ENCODE results near the gene KRTAP4-3.
"Not testable (repeated sequence)": the region's sequence is repeated elsewhere in the genome, so short reads cannot be mapped to it uniquely, and the experiment has no call there.

Gene KRTAP4-3

DNA sequence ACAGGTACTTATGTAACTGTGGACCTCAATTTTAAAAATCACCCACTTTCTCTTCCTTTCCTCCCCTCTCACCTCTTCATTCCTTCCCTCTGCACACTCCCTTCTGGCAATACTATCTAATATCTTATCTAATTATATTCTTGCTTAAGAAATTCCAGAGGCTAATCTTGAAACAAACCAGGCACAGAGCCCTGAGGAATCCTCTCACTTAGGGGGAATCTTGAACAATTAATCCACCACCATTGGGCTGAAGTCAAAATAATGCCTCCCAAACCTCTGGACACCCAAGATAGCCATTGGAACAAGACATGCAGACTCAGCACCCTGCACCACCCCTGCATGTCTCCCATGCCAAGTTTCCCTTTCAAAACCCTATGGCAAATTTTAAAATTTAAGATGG lies 26.7 kb downstream of the KRTAP4-3 start:
- no peaks in the 10 kb centered on the region for H3K27me3 ChIP-seq (ENCODE audit: control insufficient read depth in 3 of 3, insufficient read depth in 3 of 3, low read depth in 1 of 3, low read length in 3 of 3)
- H3K79me1 ChIP-seq (ENCODE audit: low read depth, low read length): no peaks in the 10 kb centered on the region
- H3K4me1 ChIP-seq (ENCODE audit: control insufficient read depth in 2 of 2, insufficient read depth in 1 of 2, low read depth in 1 of 2, low read length in 2 of 2): no peaks in the 10 kb centered on the region
- H3K9ac ChIP-seq (ENCODE audit: low read depth, low read length, poor library complexity): no peak overlapping the region
- H4K91ac ChIP-seq (ENCODE audit: low read depth, low read length, poor library complexity): no peak overlapping the region
- no peak overlapping the region for H2AK5ac ChIP-seq (ENCODE audit: low read depth, low read length)
- H3K23ac ChIP-seq (ENCODE audit: low read depth, low read length, poor library complexity): no peak overlapping the region
- H2BK12ac ChIP-seq (ENCODE audit: low read length): no peak overlapping the region
- no peak overlapping the region for H2BK15ac ChIP-seq (ENCODE audit: low read length)
- no peak overlapping the region for H3K14ac ChIP-seq (ENCODE audit: low read length)
- no peak overlapping the region for H3K4me3 ChIP-seq (ENCODE audit: low read length in 2 of 2)
- H2AFZ ChIP-seq (ENCODE audit: low read length): no peak overlapping the region
- no peak overlapping the region for H2BK5ac ChIP-seq (ENCODE audit: low read length)
- no peak overlapping the region for H3K27ac ChIP-seq (replicated peaks; ENCODE audit: low read length)
- no peaks in the 10 kb centered on the region for H3K9me3 ChIP-seq (replicated peaks in 1 of 2; ENCODE audit: control insufficient read depth in 2 of 2, insufficient read depth in 1 of 2, low read depth in 1 of 2, low read length in 2 of 2)
- no peaks in the 10 kb centered on the region for H3K36me3 ChIP-seq (replicated peaks in 1 of 2; ENCODE audit: control insufficient read depth in 2 of 2, insufficient read depth in 2 of 2, low read length in 2 of 2)
- H3K4me2 ChIP-seq (ENCODE audit: insufficient read depth, low read length, poor library complexity, severe bottlenecking): no peak overlapping the region
- H3K18ac ChIP-seq (ENCODE audit: low read length): no peak overlapping the region
- no peak overlapping the region for H2BK120ac ChIP-seq (ENCODE audit: low read depth, low read length)
- no peak overlapping the region for H3K4ac ChIP-seq (ENCODE audit: low read length)
- no peak overlapping the region for H4K8ac ChIP-seq (ENCODE audit: low read depth, low read length)
- no peak for DNase-seq (ENCODE audit: low spot score)

DNA sequence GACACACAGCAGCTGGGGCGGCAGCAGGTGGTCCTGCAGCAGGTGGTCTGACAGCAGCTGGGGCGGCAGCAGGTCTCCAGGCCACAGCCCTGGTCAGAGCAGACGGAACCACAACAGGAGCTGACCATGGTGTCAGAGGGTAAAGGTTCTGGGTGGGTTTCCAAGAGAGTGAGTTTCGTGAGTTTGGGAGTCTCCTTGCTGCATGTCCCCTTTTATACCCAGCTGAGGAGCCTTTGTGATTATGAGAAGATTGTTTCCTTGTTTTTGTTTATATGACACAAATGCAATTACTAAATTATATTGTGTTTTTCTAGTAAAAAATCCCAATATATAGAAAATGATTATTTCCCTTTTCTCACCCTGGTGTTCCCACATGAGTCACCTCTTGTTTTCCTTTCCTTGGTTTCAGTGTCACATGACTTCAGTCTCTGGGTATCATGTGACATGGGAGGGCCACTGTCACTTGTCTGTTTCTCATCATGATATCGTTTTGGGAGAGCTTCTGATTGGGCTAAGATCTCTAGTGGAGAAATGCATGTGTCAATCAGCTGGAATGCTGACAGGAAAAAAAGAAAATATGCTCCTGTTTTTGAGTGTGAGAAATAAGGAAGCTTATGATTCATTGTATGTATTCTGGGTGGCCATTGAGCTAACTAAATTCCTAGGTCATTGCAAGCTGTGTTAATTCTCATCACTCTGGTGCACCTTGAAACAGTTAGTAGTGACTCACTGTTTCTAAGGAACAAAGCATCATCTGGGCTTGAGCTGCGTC lies 27.5 kb downstream of the KRTAP4-3 start, which contains the start of gene KRTAP4-6:
Gene KRTAP4-6, minus strand, starts transcription at position 185 of the 772 bp plus-strand sequence. Its CDS starts 57 bp downstream, at position 128.
- Histone ChIP-seq H3K79me1 (ENCODE audit: low read depth, low read length) (no peaks in the 10 kb centered on the region), H3K4me1 (ENCODE audit: control insufficient read depth in 2 of 2, insufficient read depth in 1 of 2, low read depth in 1 of 2, low read length in 2 of 2) (no peaks in the 10 kb centered on the region), H2BK15ac (ENCODE audit: low read length) (no peak within 1 kb of the TSS), H3K18ac (ENCODE audit: low read length) (peak within 1 kb of the TSS; percentile 55), H3K9ac (ENCODE audit: low read depth, low read length, poor library complexity) (peak within 1 kb of the TSS; percentile 78), H2BK12ac (ENCODE audit: low read length) (no peak within 1 kb of the TSS), H3K36me3 (replicated peaks in 1 of 2; ENCODE audit: control insufficient read depth in 2 of 2, insufficient read depth in 2 of 2, low read length in 2 of 2) (no peaks in the 10 kb centered on the region), H3K23ac (ENCODE audit: low read depth, low read length, poor library complexity) (no peak within 1 kb of the TSS), H3K27me3 (ENCODE audit: control insufficient read depth in 3 of 3, insufficient read depth in 3 of 3, low read depth in 1 of 3, low read length in 3 of 3) (no peaks in the 10 kb centered on the region), H4K8ac (ENCODE audit: low read depth, low read length) (no peak within 1 kb of the TSS), H2BK120ac (ENCODE audit: low read depth, low read length) (no peak within 1 kb of the TSS), H3K4me3 (ENCODE audit: low read length in 2 of 2) (no peak within 1 kb of the TSS), H4K91ac (ENCODE audit: low read depth, low read length, poor library complexity) (peak within 1 kb of the TSS; percentile 22), H2BK5ac (ENCODE audit: low read length) (no peak within 1 kb of the TSS), H3K4ac (ENCODE audit: low read length) (no peak within 1 kb of the TSS), H3K14ac (ENCODE audit: low read length) (no peak within 1 kb of the TSS), H3K9me3 (replicated peaks in 1 of 2; ENCODE audit: control insufficient read depth in 2 of 2, insufficient read depth in 1 of 2, low read depth in 1 of 2, low read length in 2 of 2) (no peaks in the 10 kb centered on the region), H3K4me2 (ENCODE audit: insufficient read depth, low read length, poor library complexity, severe bottlenecking) (no peak within 1 kb of the TSS), H3K27ac (replicated peaks; ENCODE audit: low read length) (no peak within 1 kb of the TSS), H2AK5ac (ENCODE audit: low read depth, low read length) (peak within 1 kb of the TSS; percentile 29), H2AFZ (ENCODE audit: low read length) (no peak within 1 kb of the TSS)
- no CpG with 5 or more reads among the region's 6 CpGs for WGBS, 2 donors (ENCODE audit: extremely low coverage in 2 of 2, insufficient read length in 2 of 2, insufficient replicate concordance in 1 of 2)
- DNase-seq (ENCODE audit: low spot score): no peak

DNA sequence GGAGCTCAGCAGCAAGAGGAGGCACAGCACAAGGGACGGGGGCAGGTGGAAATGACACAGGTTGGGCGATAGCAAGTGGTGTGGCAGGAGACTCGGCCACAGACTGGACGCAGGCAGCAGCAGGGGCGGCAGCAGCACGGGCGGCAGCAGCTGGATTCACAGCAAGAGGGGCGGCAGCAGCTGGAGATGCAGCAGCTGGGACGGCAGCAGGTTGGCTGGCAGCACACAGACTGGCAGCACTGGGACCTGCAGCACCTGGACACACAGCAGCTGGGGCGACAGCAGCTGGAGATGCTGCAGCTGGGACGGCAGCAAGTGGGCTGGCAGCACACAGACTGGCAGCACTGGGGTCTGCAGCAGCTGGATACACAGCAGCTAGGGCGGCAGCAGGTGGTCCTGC lies 28.2 kb downstream of the KRTAP4-3 start:
- not testable (repeated sequence) for H2AFZ ChIP-seq (ENCODE audit: low read length); DNase-seq (ENCODE audit: low spot score); H3K4me2 ChIP-seq (ENCODE audit: insufficient read depth, low read length, poor library complexity, severe bottlenecking); H3K23ac ChIP-seq (ENCODE audit: low read depth, low read length, poor library complexity); H3K4me3 ChIP-seq (ENCODE audit: low read length in 2 of 2); H3K27me3 ChIP-seq (ENCODE audit: control insufficient read depth in 3 of 3, insufficient read depth in 3 of 3, low read depth in 1 of 3, low read length in 3 of 3); H2BK5ac ChIP-seq (ENCODE audit: low read length); H3K9me3 ChIP-seq (replicated peaks in 1 of 2; ENCODE audit: control insufficient read depth in 2 of 2, insufficient read depth in 1 of 2, low read depth in 1 of 2, low read length in 2 of 2); H2BK15ac ChIP-seq (ENCODE audit: low read length); H4K8ac ChIP-seq (ENCODE audit: low read depth, low read length); H3K14ac ChIP-seq (ENCODE audit: low read length); H2BK12ac ChIP-seq (ENCODE audit: low read length); H3K36me3 ChIP-seq (replicated peaks in 1 of 2; ENCODE audit: control insufficient read depth in 2 of 2, insufficient read depth in 2 of 2, low read length in 2 of 2); H3K4ac ChIP-seq (ENCODE audit: low read length); H3K4me1 ChIP-seq (ENCODE audit: control insufficient read depth in 2 of 2, insufficient read depth in 1 of 2, low read depth in 1 of 2, low read length in 2 of 2); H3K27ac ChIP-seq (replicated peaks; ENCODE audit: low read length); H3K79me1 ChIP-seq (ENCODE audit: low read depth, low read length); H2BK120ac ChIP-seq (ENCODE audit: low read depth, low read length)
- WGBS, 2 donors (ENCODE audit: extremely low coverage in 2 of 2, insufficient read length in 2 of 2, insufficient replicate concordance in 1 of 2): no CpG with 5 or more reads among the region's 12 CpGs
- peak overlapping the region; percentile 29 for H2AK5ac ChIP-seq (ENCODE audit: low read depth, low read length)
- H4K91ac ChIP-seq (ENCODE audit: low read depth, low read length, poor library complexity): peak overlapping the region; percentile 22
- peak overlapping the region; percentile 78 for H3K9ac ChIP-seq (ENCODE audit: low read depth, low read length, poor library complexity)
- H3K18ac ChIP-seq (ENCODE audit: low read length): peak overlapping the region; percentile 55

DNA sequence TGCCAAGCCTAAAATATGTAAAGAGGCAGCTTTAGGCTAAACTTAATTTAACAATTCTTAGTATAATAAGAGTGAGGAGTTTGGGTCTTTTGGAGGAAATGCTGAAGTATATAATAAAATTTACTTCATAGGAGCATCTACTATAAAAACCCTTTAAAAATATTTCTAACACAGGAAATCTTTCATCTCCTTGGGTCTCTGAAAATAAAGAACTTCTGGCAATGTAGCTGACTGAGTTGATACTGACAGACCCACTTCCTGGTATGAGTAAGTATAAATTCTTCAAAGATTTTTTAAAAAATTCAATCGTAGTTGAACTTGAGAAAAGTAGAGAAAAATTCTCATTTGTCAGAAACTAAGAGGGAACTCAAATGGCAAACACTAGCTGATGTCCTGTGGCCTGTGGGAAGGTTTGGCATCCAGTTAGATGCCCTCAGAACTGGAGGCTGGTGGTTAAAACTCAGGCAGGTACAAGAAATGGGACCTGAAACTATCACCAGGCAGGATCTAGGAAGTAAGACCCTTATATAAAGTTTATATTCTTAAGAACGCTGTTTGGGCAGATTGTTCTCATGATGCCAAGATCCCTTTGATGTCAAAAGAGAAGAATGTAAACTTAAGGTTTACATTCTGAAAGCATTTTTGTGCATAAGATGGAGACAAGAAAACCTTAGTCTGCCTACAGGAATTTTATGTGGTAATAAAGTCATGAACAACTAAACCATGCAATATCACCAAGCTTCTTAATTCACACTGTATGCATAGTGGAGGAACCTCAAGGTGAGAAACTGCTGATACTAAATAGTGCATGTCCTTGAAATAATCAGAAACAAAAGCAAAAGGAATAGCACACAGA lies 33.9 kb downstream of the KRTAP4-3 start:
- no peaks in the 10 kb centered on the region for H3K36me3 ChIP-seq (replicated peaks in 1 of 2; ENCODE audit: control insufficient read depth in 2 of 2, insufficient read depth in 2 of 2, low read length in 2 of 2)
- no peak overlapping the region for H4K8ac ChIP-seq (ENCODE audit: low read depth, low read length)
- no peak overlapping the region for H3K4ac ChIP-seq (ENCODE audit: low read length)
- no peaks in the 10 kb centered on the region for H3K79me1 ChIP-seq (ENCODE audit: low read depth, low read length)
- H3K9ac ChIP-seq (ENCODE audit: low read depth, low read length, poor library complexity): no peak overlapping the region
- no peak overlapping the region for H2BK5ac ChIP-seq (ENCODE audit: low read length)
- no peak overlapping the region for H2AK5ac ChIP-seq (ENCODE audit: low read depth, low read length)
- no peak overlapping the region for H3K27ac ChIP-seq (replicated peaks; ENCODE audit: low read length)
- H2BK120ac ChIP-seq (ENCODE audit: low read depth, low read length): no peak overlapping the region
- no peaks in the 10 kb centered on the region for H3K4me1 ChIP-seq (ENCODE audit: control insufficient read depth in 2 of 2, insufficient read depth in 1 of 2, low read depth in 1 of 2, low read length in 2 of 2)
- H3K14ac ChIP-seq (ENCODE audit: low read length): no peak overlapping the region
- no peak overlapping the region for H4K91ac ChIP-seq (ENCODE audit: low read depth, low read length, poor library complexity)
- no peak overlapping the region for H3K4me2 ChIP-seq (ENCODE audit: insufficient read depth, low read length, poor library complexity, severe bottlenecking)
- H3K9me3 ChIP-seq (replicated peaks in 1 of 2; ENCODE audit: control insufficient read depth in 2 of 2, insufficient read depth in 1 of 2, low read depth in 1 of 2, low read length in 2 of 2): no peaks in the 10 kb centered on the region
- DNase-seq (ENCODE audit: low spot score): no peak
- H3K18ac ChIP-seq (ENCODE audit: low read length): no peak overlapping the region
- H3K23ac ChIP-seq (ENCODE audit: low read depth, low read length, poor library complexity): no peak overlapping the region
- no CpG with 5 or more reads among the region's 2 CpGs for WGBS, 2 donors (ENCODE audit: extremely low coverage in 2 of 2, insufficient read length in 2 of 2, insufficient replicate concordance in 1 of 2)
- H3K4me3 ChIP-seq (ENCODE audit: low read length in 2 of 2): no peak overlapping the region
- H3K27me3 ChIP-seq (ENCODE audit: control insufficient read depth in 3 of 3, insufficient read depth in 3 of 3, low read depth in 1 of 3, low read length in 3 of 3): no peaks in the 10 kb centered on the region
- H2BK15ac ChIP-seq (ENCODE audit: low read length): no peak overlapping the region
- no peak overlapping the region for H2AFZ ChIP-seq (ENCODE audit: low read length)
- no peak overlapping the region for H2BK12ac ChIP-seq (ENCODE audit: low read length)

Measured in neuronal stem cell (in vitro differentiated cells).